Keratinocyte (primary cell): ENCODE results near the gene GINS1. TPM values are rescaled to one million over a fixed set of nuclear protein-coding genes. Genes with fewer than 3 reads are reported as not detected.
A peak's percentile ranks its signal among the peaks of the same experiment; 100 is the strongest.

Experiments
- DNase-seq: peaks from one replicate; pipeline ENCODE4 v3.0.0-alpha.2; 2011; ENCODE audit warnings: low read depth, missing footprints, low spot score
- FAIRE-seq: peaks from 2 replicates; lab custom pipeline; 2011; peaks lifted over from hg19 to GRCh38; lab: Jason Lieb, UNC
- H2AFZ ChIP-seq: 2 replicates; pipeline ENCODE4 v1.6.0; 2012; ENCODE audit warnings: low read length, control low read depth, inconsistent platforms; ENCODE audit not compliant: control insufficient read depth
- H3K27ac ChIP-seq: 2 replicates; pipeline ENCODE4 v1.5.1; 2011; ENCODE audit warnings: low read length; ENCODE audit not compliant: control insufficient read depth, insufficient read depth
- H3K27me3 ChIP-seq: 3 replicates; pipeline ENCODE4 v1.6.0; 2011; ENCODE audit warnings: low read length; ENCODE audit not compliant: control insufficient read depth, insufficient read depth; ENCODE audit errors: extremely low read depth
- H3K36me3 ChIP-seq, 2 experiments: 2 replicates in 1 of 2; 3 replicates in 1 of 2; pipeline ENCODE4 v1.5.1; 2011; ENCODE audit warnings: low read length in 2 of 2, mild to moderate bottlenecking in 1 of 2; ENCODE audit not compliant: control insufficient read depth in 2 of 2, insufficient read depth in 2 of 2; ENCODE audit errors: extremely low read depth in 1 of 2
- H3K4me1 ChIP-seq: 3 replicates; pipeline ENCODE4 v1.5.1; 2011; ENCODE audit warnings: low read length; ENCODE audit not compliant: control insufficient read depth, insufficient read depth; ENCODE audit errors: extremely low read depth
- H3K4me2 ChIP-seq: 3 replicates; pipeline ENCODE4 v1.6.0; 2011; ENCODE audit warnings: low read depth, low read length; ENCODE audit not compliant: control insufficient read depth, insufficient read depth; ENCODE audit errors: extremely low read depth
- H3K4me3 ChIP-seq, 3 experiments: fragments of 200-600 bp in 1 of 3; sonication (generic) in 1 of 3; 2 replicates in 2 of 3; 3 replicates in 1 of 3; pipeline ENCODE4 v1.5.1; 2011 to 2016; ENCODE audit warnings: low read length in 3 of 3, mild to moderate bottlenecking in 3 of 3, control low read depth in 2 of 3, inconsistent platforms in 1 of 3, low read depth in 1 of 3, mixed read lengths in 1 of 3, mixed run types in 1 of 3, moderate library complexity in 1 of 3; ENCODE audit not compliant: control insufficient read depth in 2 of 3, insufficient read depth in 2 of 3; ENCODE audit errors: extremely low read depth in 1 of 3
- H3K79me2 ChIP-seq: 2 replicates; pipeline ENCODE4 v1.6.0; 2012; ENCODE audit warnings: low read length; ENCODE audit not compliant: control insufficient read depth, insufficient read depth
- H3K9ac ChIP-seq: 3 replicates; pipeline ENCODE4 v1.6.0; 2011; ENCODE audit warnings: low read length; ENCODE audit not compliant: control insufficient read depth, insufficient read depth; ENCODE audit errors: extremely low read depth
- H3K9me1 ChIP-seq: 3 replicates; pipeline ENCODE4 v1.6.0; 2011; ENCODE audit warnings: low read length; ENCODE audit not compliant: control insufficient read depth, insufficient read depth; ENCODE audit errors: extremely low read depth
- H3K9me3 ChIP-seq: 2 replicates; pipeline ENCODE4 v1.5.1; 2012; ENCODE audit warnings: low read depth, low read length; ENCODE audit not compliant: control insufficient read depth
- H4K20me1 ChIP-seq: 3 replicates; pipeline ENCODE4 v1.6.0; 2011; ENCODE audit warnings: low read length; ENCODE audit not compliant: control insufficient read depth, insufficient read depth; ENCODE audit errors: extremely low read depth
- CTCF ChIP-seq, 3 experiments: IDR thresholded peaks in 1 of 3; conservative IDR thresholded peaks in 1 of 3; optimal IDR thresholded peaks in 1 of 3; 2 replicates in 2 of 3; 3 replicates in 1 of 3; pipeline versions ENCODE3 to v1.5.1; 2011; ENCODE audit warnings: low read length in 3 of 3, mild to moderate bottlenecking in 3 of 3, moderate library complexity in 2 of 3, control low read depth in 1 of 3, inconsistent platforms in 1 of 3; ENCODE audit not compliant: insufficient read depth in 2 of 3; ENCODE audit errors: extremely low read depth in 1 of 3
- EZH2 ChIP-seq: IDR thresholded peaks from one replicate; pipeline ENCODE4 v1.6.1; 2012; ENCODE audit warnings: inconsistent platforms, mild to moderate bottlenecking, low read length, moderate library complexity
- dilution Hi-C: fragments of 300-500 bp; cut with MboI; formaldehyde crosslinking; loops from one replicate; pipeline ENCODE4 v1.7.0; 2020; ENCODE audit warnings: low sequenced_read_pairs; ENCODE audit not compliant: extremely low pct_ligation_motif_present
- polyA minus RNA-seq, 3 experiments: library from RNA; depleted of rRNA, polyadenylated mRNA; stranded (reverse); fragments of >200 nt; gene quantifications; 1 replicate in 1 of 3; 2 replicates in 1 of 3; 3 replicates in 1 of 3; pipeline ENCODE4 v1.2.3, GENCODE V29; 2011
- polyA plus RNA-seq, 5 experiments: library from polyadenylated mRNA; depleted of rRNA in 3 of 5; stranded (reverse) in 3 of 5; stranded (forward) in 1 of 5; unstranded in 1 of 5; fragments of >200 nt; gene quantifications; 1 replicate in 1 of 5; 2 replicates in 3 of 5; 3 replicates in 1 of 5; pipeline versions ENCODE4 v1.2.1 to v1.2.3, GENCODE V29; 2011 to 2012; ENCODE audit warnings: missing spikeins in 2 of 5, low read depth in 1 of 5, low replicate concordance in 1 of 5

The GINS1 gene
- 3.3 to 12.5 TPM (median 9.0 TPM) in 3 replicates for polyA plus RNA-seq
- 0.39 TPM for polyA plus RNA-seq (2011; ENCODE audit: low read depth)
- 3.8 and 5.5 TPM in 2 replicates for polyA plus RNA-seq (2011; cell fraction: cytosol; rRNA removed)
- polyA plus RNA-seq (2011; cell fraction: nucleus; rRNA removed), result 4.2 and 5.5 TPM in 2 replicates
- polyA plus RNA-seq (2012; ENCODE audit: low replicate concordance), result 0.82 and 7.1 TPM in 2 replicates
- 2.8 to 11.8 TPM (median 2.8 TPM) in 3 replicates for polyA minus RNA-seq
- polyA minus RNA-seq (2011; cell fraction: cytosol; rRNA and poly(A)+ RNA removed), result 3.3 TPM
- polyA minus RNA-seq (2011; cell fraction: nucleus; rRNA and poly(A)+ RNA removed), result 1.5 and 3.3 TPM in 2 replicates

- H3K9ac ChIP-seq, result peak within 1 kb of the TSS; percentile 91
- H3K9me3 ChIP-seq, result no peaks in the 10 kb centered on the region
- DNase-seq (no peak), FAIRE-seq (peak; percentile 49)
- peaks cover 0 to 7% of the 10 kb centered on the region in 2 experiments for H3K36me3 ChIP-seq
- no peak for TF ChIP-seq EZH2
- TF ChIP-seq CTCF (optimal IDR thresholded peaks at IDR 0.05 in 1 of 3, IDR thresholded peaks at IDR 0.05 in 1 of 3, conservative IDR thresholded peaks at IDR 0.05 in 1 of 3; ENCODE audit: extremely low read depth in 1 of 3, insufficient read depth in 2 of 3, low read length in 3 of 3), result no peak
- peaks cover 35% of the 10 kb centered on the region for H3K79me2 ChIP-seq
- H3K4me3 ChIP-seq, result peak within 1 kb of the TSS; percentile 68 to 91 (median 91)
- H3K4me2 ChIP-seq, result peak within 1 kb of the TSS; percentile 100
- no peaks in the 10 kb centered on the region for H3K9me1 ChIP-seq
- no peaks in the 10 kb centered on the region for H4K20me1 ChIP-seq
- H3K4me1 ChIP-seq, result peaks cover 12% of the 10 kb centered on the region
- peak within 1 kb of the TSS; percentile 98 for H2AFZ ChIP-seq
- dilution Hi-C loops, result no loop called here
- H3K27me3 ChIP-seq, result no peaks in the 10 kb centered on the region
- H3K27ac ChIP-seq, result peak within 1 kb of the TSS; percentile 66
Observed at GRCh38 chr20:25407311-25408169, at the start of gene GINS1. Gene GINS1 (plus strand): TSS chr20:25407673. CDS start chr20:25407821, 148 bp downstream.

- TF ChIP-seq CTCF (optimal IDR thresholded peaks at IDR 0.05 in 1 of 3, IDR thresholded peaks at IDR 0.05 in 1 of 3, conservative IDR thresholded peaks at IDR 0.05 in 1 of 3; ENCODE audit: extremely low read depth in 1 of 3, insufficient read depth in 2 of 3, low read length in 3 of 3) (no peak), EZH2 (no peak)
- no peak overlapping the region for H2AFZ ChIP-seq
- H4K20me1 ChIP-seq, result no peaks in the 10 kb centered on the region
- H3K9me1 ChIP-seq, result no peaks in the 10 kb centered on the region
- H3K79me2 ChIP-seq, result no peaks in the 10 kb centered on the region
- DNase-seq (no peak), FAIRE-seq (no peak)
- no peaks in the 10 kb centered on the region for H3K27me3 ChIP-seq
- no peak overlapping the region for H3K4me2 ChIP-seq
- H3K36me3 ChIP-seq, result no peaks in the 10 kb centered on the region
- H3K9me3 ChIP-seq, result no peaks in the 10 kb centered on the region
- dilution Hi-C loops, result no loop called here
- H3K4me3 ChIP-seq, result no peak overlapping the region
- H3K4me1 ChIP-seq, result peaks cover 2% of the 10 kb centered on the region
- H3K9ac ChIP-seq, result no peak overlapping the region
- no peak overlapping the region for H3K27ac ChIP-seq
Observed at GRCh38 chr20:25360631-25361286, 46.7 kb upstream of the GINS1 start.
